Measurements from ENCODE around the gene LACTBL1. TPM values are rescaled to one million over a fixed set of nuclear protein-coding genes. Genes with fewer than 3 reads are reported as not detected.
A peak's percentile ranks its signal among the peaks of the same experiment; 100 is the strongest.
"Not testable (repeated sequence)": the region's sequence is repeated elsewhere in the genome, so short reads cannot be mapped to it uniquely, and the experiment has no call there.

LACTBL1 gene
- total and polyA plus RNA-seq, 12 donors: not detected

GRCh38 chr1:23019863-23020625 is 47.4 kb upstream of the LACTBL1 start:
- no peak for TF ChIP-seq CTCF (IDR thresholded peaks at IDR 0.05)
- H3K27me3 ChIP-seq: no peaks in the 10 kb centered on the region
- peaks cover 0 to 26% (median 13%) of the 10 kb centered on the region in 9 donors for H3K4me1 ChIP-seq
- ATAC-seq: peak in 7 of 8 donors; percentile 5 to 35 (median 18)
- H3K4me3 ChIP-seq: peak overlapping the region; percentile 85 to 100 (median 94)
- DNase-seq: peak; percentile 8 to 25
- WGBS, 2 donors: 0 to 1% methylated on average over 41 to 42 of the region's 42 CpGs
- peak overlapping the region; percentile 77 to 94 (median 86) for H3K27ac ChIP-seq
- H3K9me3 ChIP-seq: peaks cover 0 to 21% (median 5%) of the 10 kb centered on the region in 11 donors
- intact Hi-C loops (cut with DNase I): no loop called here
- no peaks in the 10 kb centered on the region for H3K36me3 ChIP-seq

DNA sequence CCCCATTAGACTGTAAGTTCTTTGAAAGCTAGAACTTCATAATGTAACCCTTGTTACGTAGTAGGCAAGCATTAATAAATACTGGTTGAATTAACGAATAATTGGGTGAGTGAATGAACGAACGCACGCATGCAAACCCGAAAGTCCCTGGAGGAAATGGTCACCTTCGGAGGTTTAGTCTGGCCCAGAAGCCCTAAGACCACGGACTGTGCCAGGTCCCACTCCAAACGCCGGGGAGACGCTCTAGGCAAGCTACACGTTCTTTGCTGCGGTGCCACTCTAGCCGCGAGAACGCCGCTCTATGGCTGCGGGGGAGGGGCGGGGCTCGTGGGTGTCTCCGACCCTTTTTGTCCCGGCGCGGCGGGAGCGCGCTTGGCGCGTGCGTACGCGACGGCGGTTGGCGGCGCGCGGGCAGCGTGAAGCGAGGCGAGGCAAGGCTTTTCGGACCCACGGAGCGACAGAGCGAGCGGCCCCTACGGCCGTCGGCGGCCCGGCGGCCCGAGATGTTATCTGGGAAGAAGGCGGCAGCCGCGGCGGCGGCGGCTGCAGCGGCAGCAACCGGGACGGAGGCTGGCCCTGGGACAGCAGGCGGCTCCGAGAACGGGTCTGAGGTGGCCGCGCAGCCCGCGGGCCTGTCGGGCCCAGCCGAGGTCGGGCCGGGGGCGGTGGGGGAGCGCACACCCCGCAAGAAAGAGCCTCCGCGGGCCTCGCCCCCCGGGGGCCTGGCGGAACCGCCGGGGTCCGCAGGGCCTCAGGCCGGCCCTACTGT is 46.6 kb upstream of the LACTBL1 start, which contains the start of gene KDM1A:
KDM1A (plus strand) TSS at position 375 of the 769 bp plus-strand sequence; CDS start at position 504, 129 bp downstream.
- Histone ChIP-seq H3K9me3 (peaks cover 0 to 21% (median 5%) of the 10 kb centered on the region in 11 donors), H3K4me1 (peaks cover 0 to 26% (median 13%) of the 10 kb centered on the region in 9 donors), H3K27me3 (no peaks in the 10 kb centered on the region), H3K27ac (peak within 1 kb of the TSS; percentile 77 to 94 (median 86)), H3K4me3 (peak within 1 kb of the TSS; percentile 85 to 100 (median 94)), H3K36me3 (no peaks in the 10 kb centered on the region)
- ATAC-seq: peak; percentile 99 to 100 (median 100)
- intact Hi-C loops (cut with DNase I): no loop called here
- DNase-seq: peak; percentile 97 to 98
- peak in 3 of 9 donors; percentile 25 to 43 (median 35) for TF ChIP-seq CTCF (IDR thresholded peaks at IDR 0.05)
- WGBS, 2 donors: 1% methylated on average over 62 to 85 of the region's 85 CpGs

DNA sequence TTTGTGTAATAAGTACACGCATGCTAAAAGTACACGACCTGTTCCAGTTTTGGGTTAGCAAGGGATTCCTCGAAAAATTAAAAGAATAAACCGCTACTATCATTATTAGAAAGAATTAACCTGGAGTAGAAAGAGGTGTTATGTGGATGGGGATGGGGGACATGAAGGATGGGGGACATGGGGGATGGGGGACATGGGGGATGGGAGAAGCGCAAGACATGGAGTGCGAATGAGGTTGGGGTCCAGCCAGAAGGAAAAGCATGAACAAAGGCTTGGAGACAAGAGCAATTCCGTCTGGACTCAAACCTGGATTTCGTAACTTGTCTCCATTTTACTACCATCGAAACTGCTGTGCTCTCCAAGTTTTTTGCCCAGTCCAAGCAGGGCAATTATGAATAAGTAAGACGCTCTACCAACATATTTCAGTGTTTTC is 46.0 kb upstream of the LACTBL1 start:
- peak overlapping the region; percentile 77 to 94 (median 86) for H3K27ac ChIP-seq
- H3K27me3 ChIP-seq: no peaks in the 10 kb centered on the region
- 32 to 37% methylated on average over 10 of the region's 10 CpGs for WGBS, 2 donors
- peak in 4 of 8 donors; percentile 1 to 10 (median 2) for ATAC-seq
- peaks cover 0 to 16% (median 5%) of the 10 kb centered on the region in 11 donors for H3K9me3 ChIP-seq
- no peak for DNase-seq
- intact Hi-C loops (cut with DNase I): no loop called here
- H3K36me3 ChIP-seq: no peaks in the 10 kb centered on the region
- TF ChIP-seq CTCF (IDR thresholded peaks at IDR 0.05): no peak
- H3K4me1 ChIP-seq: peaks cover 0 to 23% (median 13%) of the 10 kb centered on the region in 9 donors
- H3K4me3 ChIP-seq: peak overlapping the region; percentile 41 to 100 (median 93)

DNA sequence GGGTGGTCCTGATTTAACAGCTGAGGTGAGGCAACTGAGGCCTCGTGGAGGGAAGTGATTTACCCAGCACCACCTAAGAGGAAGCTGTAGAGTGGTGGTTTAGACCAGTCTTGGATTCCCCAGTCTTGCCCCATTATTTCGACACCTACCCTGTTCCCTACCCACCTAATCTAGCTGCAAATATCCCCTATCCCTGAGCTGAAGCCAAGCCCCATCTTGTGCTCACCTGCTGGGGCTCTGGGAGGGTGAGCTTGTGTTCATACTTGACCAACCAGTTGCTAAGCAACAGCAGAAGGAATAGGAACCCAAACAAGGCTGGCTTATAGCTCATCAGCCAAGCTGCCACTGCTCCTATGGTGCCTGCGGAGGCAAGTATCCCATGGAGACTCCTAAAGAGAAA is 41.0 kb upstream of the LACTBL1 start:
- intact Hi-C loops (cut with DNase I): no loop called here
- Histone ChIP-seq H3K4me3 (no peak overlapping the region), H3K27me3 (no peaks in the 10 kb centered on the region), H3K36me3 (no peaks in the 10 kb centered on the region), H3K4me1 (peaks cover 0 to 5% (median 0%) of the 10 kb centered on the region in 9 donors), H3K27ac (no peak overlapping the region), H3K9me3 (no peaks in the 10 kb centered on the region)
- 80 to 82% methylated on average over 3 of the region's 3 CpGs for WGBS, 2 donors
- ATAC-seq (no peak), DNase-seq (no peak)
- no peak for TF ChIP-seq CTCF (IDR thresholded peaks at IDR 0.05)

GRCh38 chr1:23010025-23010424 is 37.4 kb upstream of the LACTBL1 start:
- 88 to 91% methylated on average over 8 of the region's 8 CpGs for WGBS, 2 donors
- H3K27ac ChIP-seq; H3K9me3 ChIP-seq; H3K4me1 ChIP-seq; H3K36me3 ChIP-seq; H3K27me3 ChIP-seq; DNase-seq; intact Hi-C loops (cut with DNase I); H3K4me3 ChIP-seq; ATAC-seq: not testable (repeated sequence)

All from heart right ventricle (tissue), 16 donors.